NCI-H146 (cell line): ENCODE measurements around the gene COL17A1.

Experiments
- DNase-seq: peaks from one replicate; lab custom pipeline; 2025; lab: John Stamatoyannopoulos, UW

Gene COL17A1

GRCh38 chr10:103985726-103986125, 100.0 kb downstream of the COL17A1 start:
- DNase-seq, result no peak

GRCh38 chr10:103983367-103983911, 102.2 kb downstream of the COL17A1 start:
- no peak for DNase-seq

- DNase-seq, result peak; percentile 34
Measured at GRCh38 chr10:103982639-103983038, 103.0 kb downstream of the COL17A1 start.
